ENCODE data around the gene TLR4.

GRCh38 chr9:117733465-117733864, 29.3 kb downstream of the TLR4 start:
- TF ChIP-seq TAF1 (IDR thresholded peaks at IDR 0.05; ENCODE audit: low read depth, low read length) (no peak), POLR2AphosphoS5 (IDR thresholded peaks at IDR 0.05; ENCODE audit: low read depth, low read length) (no peak), SPI1 (IDR thresholded peaks at IDR 0.05; ENCODE audit: low read depth, low read length) (no peak), POLR2A (IDR thresholded peaks at IDR 0.05; ENCODE audit: low read depth, low read length) (no peak), POU2F2 (IDR thresholded peaks at IDR 0.05; ENCODE audit: low read depth, low read length) (no peak), PAX5 (IDR thresholded peaks at IDR 0.05; ENCODE audit: insufficient read depth, low read length, severe bottlenecking) (no peak)
